Suprapubic skin (tissue), 3 donors: ENCODE measurements around the gene RUBCN.

Experiments used
- EP300 ChIP-seq: sonication (generic); formaldehyde crosslinking; IDR thresholded peaks from one replicate; pipeline ENCODE4 v1.6.1; 2017; ENCODE audit warnings: antibody characterized with exemption
- POLR2A ChIP-seq, 2 donors: fragments of 450-650 bp; IDR thresholded peaks; one replicate each; pipeline ENCODE4 v1.6.1; 2017; ENCODE audit warnings: antibody characterized with exemption in 2 of 2, mild to moderate bottlenecking in 2 of 2, moderate library complexity in 2 of 2
- TF ChIP-seq, protein P1 (sequence below), 2 donors: fragments of 200-600 bp in 1 of 2; fragments of 450-650 bp in 1 of 2; sonication (generic) in 1 of 2; IDR thresholded peaks; one replicate each; pipeline ENCODE4 v1.5.1; 2016 to 2019; ENCODE audit warnings: antibody characterized with exemption in 2 of 2, mild to moderate bottlenecking in 1 of 2, moderate library complexity in 1 of 2

DNA sequence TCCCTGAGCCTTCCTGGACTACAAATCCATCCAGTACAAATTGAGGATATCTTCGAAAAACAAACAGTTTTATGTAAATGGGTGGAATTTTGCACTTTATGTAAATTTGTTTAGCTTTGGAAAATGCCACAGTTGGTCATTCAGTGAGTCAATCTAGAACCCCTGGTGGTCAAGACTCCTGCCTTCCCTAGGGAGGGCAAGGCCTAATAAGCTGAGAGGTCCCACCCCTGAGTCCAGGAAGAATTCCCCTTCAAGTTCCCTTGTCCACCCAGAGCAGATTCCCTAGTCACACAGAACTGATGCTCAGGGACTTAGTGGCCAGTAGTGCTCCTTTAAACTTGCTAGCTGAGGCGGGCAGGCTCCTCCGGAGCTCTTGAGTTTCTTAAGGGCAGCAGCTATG lies 6.1 kb upstream of the RUBCN start:
- TF ChIP-seq, protein P1, sequence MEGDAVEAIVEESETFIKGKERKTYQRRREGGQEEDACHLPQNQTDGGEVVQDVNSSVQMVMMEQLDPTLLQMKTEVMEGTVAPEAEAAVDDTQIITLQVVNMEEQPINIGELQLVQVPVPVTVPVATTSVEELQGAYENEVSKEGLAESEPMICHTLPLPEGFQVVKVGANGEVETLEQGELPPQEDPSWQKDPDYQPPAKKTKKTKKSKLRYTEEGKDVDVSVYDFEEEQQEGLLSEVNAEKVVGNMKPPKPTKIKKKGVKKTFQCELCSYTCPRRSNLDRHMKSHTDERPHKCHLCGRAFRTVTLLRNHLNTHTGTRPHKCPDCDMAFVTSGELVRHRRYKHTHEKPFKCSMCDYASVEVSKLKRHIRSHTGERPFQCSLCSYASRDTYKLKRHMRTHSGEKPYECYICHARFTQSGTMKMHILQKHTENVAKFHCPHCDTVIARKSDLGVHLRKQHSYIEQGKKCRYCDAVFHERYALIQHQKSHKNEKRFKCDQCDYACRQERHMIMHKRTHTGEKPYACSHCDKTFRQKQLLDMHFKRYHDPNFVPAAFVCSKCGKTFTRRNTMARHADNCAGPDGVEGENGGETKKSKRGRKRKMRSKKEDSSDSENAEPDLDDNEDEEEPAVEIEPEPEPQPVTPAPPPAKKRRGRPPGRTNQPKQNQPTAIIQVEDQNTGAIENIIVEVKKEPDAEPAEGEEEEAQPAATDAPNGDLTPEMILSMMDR (IDR thresholded peaks at IDR 0.05): no peak
- TF ChIP-seq POLR2A (IDR thresholded peaks at IDR 0.05): no peak
- no peak for TF ChIP-seq EP300
